Suppressor macrophage treated with lipopolysaccharide for 1 hour (primary cell): Measurements from ENCODE around the gene USE1.

Experiments used
- DNase-seq, 3 donors: peaks; one replicate each; pipeline ENCODE4 v3.0.0-alpha.2; 2020 to 2022

Gene USE1

DNA sequence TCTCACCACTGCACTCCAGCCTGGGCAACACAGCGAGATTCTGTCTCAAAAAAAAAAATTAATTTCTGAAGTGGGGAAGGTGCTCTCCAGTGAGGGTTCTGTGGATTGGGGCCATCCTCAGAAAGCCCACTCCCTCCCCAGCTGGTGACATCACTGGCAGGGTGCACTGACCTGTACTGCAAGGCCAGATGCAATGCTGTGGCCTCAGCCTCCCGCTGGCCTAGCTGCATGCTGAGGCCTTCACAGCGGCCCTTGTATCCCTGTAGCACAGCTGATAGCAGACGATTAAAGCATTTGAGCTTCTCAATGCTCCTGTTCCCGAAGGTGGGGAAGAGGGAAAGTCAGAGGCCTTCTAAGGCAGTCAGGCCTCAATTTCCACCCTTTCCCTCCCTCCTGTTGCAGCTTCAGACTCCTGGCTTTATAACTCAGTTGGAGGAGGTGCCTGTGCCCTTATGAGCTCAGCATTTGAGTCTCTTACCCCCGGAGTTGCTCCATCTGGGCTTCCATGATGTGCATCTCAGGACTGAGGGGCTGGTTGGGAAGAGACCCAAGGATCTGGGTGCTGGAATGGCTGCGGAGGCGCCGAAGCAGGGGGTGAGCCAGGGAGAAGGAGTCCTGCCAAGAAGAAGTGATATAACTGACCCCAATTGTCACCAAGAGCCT is 44.1 kb downstream of the USE1 start:
- no peak for DNase-seq

DNA sequence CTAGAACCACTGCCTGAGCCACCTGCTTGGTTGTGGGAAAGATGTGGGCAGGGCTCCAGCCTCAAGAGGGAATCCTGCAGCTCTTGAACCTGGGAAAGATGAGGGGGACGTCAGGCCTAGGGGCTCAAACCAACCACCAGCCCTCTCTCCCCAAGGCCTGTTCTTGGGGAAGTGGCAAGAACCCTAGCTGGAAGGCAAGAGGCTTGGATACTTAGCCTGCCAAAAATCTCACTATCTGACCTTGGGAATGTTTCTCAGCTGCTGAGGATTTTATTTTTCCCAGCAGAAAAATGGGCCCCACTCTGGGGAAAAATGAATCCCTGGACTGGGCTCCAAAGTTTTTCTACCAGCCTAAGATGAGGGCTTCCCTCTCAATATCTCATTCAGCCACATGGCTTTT is 44.8 kb downstream of the USE1 start:
- no peak for DNase-seq

DNA sequence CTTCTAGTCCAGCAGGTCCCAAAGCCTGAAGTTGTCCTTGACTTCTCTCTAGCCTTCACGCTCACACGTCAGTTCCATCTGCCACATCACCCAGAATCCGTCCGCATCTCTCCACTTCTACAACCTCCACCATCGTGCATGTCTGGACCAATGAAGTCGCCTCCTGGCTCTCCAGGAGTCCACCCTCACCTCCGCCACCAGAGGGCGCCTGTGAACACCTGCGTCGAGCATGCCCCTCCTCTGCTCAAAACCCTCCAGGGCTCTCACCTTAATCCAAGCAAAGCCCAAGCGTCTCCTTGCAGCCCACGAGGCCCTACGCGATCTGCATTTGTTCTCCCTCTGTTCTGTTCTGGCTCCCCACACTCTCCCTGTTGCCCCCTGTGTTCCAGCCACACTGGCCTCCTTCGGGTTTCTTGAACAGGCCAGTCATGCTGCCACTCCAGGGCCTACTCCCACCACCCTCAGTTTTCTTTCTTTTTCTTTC is 45.7 kb downstream of the USE1 start:
- peak; percentile 80 to 92 (median 91) for DNase-seq

DNA sequence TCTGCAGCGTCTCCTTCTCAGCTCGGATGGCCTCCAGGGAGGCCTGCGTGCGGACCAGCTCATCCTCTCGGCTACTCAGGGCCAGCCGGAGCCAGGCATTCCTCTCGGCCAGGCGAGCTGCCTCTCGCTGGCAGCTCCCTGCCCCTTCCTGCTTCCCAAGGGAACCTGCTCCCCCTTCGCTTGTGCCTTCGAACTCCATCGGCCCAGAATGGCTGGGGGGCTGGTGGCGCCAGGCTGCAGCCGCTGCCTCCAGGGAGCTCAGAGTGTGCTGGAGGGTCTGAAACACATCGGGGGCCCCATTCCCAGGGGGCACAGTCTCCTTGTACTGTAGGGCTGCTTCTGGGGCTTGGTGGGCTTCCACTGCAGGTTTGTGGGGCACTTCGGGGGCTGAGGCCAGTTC is 47.4 kb downstream of the USE1 start:
- no peak for DNase-seq

DNA sequence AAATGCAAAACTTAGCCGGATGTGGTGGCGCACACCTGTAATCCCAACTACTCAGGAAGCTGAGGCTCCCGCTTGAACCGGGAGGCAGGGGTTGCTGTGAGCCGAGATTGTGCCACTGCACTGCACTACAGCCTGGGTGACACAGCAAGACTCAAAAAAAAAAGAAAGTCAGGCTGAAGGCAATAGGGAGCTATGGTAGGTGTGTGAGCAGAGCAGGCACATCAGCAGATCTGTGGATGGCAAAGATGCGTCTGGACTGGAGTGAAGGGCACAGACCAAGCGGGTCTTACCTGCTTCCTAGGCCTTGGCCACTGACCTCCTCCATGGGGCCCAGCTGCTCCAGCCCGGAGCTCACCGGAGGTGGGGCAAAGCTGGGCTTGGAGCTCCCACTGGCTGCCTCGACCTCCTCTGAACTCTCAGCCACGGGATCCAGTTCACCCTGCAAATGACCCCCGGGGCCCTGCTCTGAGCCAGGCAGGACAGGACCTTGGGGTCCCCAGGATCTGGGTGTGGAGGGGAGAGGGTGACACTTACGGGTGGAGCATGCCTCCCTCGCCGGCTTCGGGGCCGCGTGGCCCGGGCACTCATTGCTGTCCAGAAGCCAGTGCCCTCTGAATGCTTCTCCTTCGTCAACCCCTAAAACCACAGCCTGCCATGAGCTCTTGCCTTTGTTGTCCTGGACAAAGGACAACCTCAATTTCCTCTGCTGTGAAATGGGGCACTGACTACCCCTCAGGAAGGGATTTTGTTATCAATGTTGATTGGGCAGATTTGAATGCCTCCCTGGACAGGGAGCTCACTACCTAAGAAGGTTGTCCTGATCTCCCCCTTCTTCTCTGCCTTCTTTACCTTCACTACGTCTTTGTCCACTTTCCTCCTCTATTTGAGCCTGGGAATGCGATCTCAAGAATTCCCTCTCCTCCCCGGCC is 48.8 kb downstream of the USE1 start:
- no peak for DNase-seq

DNA sequence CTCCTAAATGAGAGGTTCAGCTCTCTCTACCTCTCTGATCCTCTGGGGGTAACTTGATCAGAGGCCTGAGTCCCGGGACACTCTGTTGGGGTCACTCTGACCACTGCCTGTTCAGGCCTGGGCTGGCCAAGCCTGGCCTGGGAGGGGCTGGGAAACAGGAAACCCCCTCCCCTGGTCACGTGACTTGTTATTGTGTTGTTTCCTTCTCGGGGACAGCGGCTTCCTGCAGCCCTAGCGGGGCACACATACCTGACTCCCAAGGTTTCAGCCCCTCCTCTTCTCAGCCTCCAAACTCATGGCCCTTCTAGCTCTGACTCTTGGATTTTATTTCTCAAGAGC is 49.5 kb downstream of the USE1 start, which contains the start of gene USHBP1:
Gene USHBP1, minus strand, starts transcription at position 105 of the 339 bp plus-strand sequence. CDS start 446 bp downstream, outside the sequence.
- peak in 1 of 3 donors; percentile 25 for DNase-seq

DNA sequence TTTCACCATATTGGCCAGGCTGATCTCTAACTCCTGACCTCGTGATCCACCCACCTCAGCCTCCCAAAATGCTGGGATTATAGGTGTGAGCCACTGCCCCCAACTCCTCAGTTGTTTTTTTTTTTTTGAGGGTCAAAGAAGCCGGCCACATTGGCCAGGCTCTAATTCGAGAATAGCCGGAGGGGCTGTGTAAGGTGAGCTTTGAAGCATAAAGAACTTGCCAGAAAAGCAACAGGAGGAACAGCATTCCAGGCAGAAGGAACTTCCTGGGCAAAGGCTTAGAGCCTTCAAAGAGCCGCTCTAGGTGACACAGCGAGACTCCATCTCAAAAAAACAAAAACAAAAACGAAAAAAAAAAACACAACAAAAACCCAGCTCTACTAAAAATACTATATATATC is 50.9 kb downstream of the USE1 start:
- no peak for DNase-seq

DNA sequence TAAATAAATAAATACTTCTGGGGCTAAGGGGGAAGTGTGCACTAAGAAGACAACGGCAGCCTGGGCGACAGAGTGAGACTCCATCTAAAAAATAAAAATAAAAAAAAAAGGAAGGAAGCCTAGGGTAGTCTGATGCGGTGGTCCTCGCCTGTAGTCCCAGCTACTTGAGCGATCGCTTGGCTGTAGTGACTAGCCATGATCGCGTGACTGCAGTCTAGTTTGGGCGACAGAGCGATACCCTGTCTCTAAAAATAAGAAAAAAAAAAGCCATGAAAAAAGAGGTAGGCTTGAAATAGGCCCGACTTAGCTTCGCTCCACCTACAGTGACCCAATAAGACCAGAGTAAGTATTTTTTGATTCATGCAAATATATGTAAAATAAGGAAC is 51.4 kb downstream of the USE1 start:
- peak in 1 of 3 donors; percentile 23 for DNase-seq

DNA sequence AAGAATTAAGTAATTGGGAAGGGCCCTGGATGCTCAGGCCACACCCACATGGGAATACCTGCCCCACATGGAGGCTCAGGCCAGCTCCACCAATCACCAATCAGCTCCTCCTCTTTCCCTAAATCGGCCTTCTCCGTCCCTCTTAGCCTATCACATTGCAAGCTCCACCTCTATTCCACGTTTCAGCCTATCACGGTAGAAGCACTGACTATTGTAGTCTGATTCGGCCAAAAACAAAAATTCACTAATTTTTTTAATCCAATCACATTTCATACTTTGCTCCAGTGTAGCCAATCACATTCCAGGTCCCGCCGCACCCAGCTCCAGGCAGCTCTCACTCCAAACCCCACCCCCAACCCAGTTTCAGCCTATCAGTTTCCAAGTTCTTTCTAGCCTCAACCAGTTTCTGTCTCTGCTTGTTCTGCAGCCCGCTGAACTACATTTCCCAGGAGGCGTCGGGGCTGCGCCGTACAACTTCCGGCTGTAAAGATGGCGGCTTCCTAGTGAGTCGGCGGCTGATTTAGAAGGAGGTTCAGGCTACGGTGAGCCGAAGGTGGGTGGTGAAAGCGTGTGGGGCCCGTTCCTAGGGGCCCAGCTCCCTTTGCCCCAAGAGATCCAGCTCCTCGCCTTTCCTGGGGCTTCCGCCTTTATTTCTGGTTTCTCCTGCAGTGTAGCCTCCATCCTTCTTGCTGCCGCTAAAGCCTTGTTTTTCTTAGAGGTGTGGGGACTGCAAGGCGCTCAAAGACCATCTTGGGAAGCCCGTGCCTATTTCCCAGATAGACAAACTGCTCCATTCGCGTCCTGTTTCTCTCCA is 52.0 kb downstream of the USE1 start, which contains the start of gene BABAM1:
Gene BABAM1, plus strand, starts transcription at position 469 of the 814 bp plus-strand sequence. CDS start 1,364 bp downstream, outside the sequence.
- peak; percentile 97 to 99 (median 97) for DNase-seq

DNA sequence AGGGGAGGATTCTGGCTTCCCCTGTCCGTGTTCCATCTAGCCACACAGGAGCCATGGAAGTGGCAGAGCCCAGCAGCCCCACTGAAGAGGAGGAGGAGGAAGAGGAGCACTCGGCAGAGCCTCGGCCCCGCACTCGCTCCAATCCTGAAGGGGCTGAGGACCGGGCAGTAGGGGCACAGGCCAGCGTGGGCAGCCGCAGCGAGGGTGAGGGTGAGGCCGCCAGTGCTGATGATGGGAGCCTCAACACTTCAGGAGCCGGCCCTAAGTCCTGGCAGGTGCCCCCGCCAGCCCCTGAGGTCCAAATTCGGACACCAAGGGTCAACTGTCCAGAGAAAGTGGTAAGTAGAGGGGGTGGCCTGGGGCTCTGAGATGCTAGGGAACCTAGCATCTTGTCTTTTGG is 53.6 kb downstream of the USE1 start:
- no peak for DNase-seq
